ENCODE data around the gene SOX10.

Gene SOX10

DNA sequence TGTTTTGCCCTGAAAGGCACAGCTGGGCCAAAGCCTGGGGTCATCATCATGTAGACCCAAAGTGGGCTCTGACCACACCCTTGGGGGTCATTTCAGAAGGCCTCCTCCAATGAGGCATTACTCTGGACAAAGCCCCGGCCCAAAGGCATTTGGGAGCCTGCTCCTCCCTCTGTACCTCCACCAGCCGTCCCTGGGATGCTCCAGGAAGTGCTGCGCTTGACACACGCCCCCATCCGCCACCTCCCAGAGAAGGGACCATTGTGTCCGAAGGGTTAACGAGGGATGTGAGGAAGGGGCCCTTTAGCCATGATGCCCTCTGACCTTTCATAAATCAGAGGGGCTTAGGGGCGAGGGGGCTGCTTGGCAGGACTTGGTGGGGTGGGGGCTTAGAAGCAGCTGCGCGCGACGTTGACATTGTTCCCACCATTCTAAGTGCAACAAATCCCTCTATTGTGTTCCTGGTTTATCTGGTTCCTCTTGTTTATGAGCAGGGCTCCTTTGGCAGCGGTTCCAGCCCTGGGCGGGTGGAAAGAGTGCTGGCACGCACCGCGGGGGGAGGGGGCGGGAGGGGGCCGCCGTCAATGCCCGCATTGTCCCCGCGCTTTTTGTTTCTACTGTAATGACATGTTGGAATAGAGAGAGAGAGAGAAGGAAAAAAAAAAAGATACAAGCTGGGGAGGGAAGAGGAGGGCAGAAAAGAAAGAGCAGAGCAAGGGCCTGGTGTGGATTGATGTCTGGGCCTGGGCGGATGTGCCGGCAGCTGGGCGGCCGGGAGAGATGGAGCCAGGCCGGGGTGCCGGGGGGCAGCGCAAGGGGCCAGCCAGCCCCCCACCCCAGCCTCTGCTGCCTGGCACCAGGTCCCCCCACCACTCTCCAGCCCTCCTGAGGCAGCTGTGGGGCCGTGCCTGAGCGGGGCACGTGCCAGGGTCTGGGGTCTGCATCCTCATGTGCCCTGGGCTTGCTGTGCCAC is 32.1 kb upstream of the SOX10 start:
- H3K4me1 ChIP-seq (ENCODE audit: control insufficient read depth, insufficient read depth, low read length) = peaks cover 9% of the 10 kb centered on the region
- peak overlapping the region; percentile 74 for H3K27ac ChIP-seq (ENCODE audit: insufficient read depth, low read depth, low read length, poor library complexity, severe bottlenecking)
- WGBS, 2 experiments = 70% methylated on average over 33 of the region's 33 CpGs
- H3K4me3 ChIP-seq (ENCODE audit: insufficient read depth, low read depth, low read length) = no peak overlapping the region
- no peaks in the 10 kb centered on the region for H3K27me3 ChIP-seq (ENCODE audit: control insufficient read depth, insufficient read depth, low read length, poor library complexity, severe bottlenecking)
- H3K36me3 ChIP-seq (ENCODE audit: control insufficient read depth, insufficient read depth, low read length) = no peaks in the 10 kb centered on the region
- no peaks in the 10 kb centered on the region for H3K9me3 ChIP-seq (ENCODE audit: control insufficient read depth, low read length)

DNA sequence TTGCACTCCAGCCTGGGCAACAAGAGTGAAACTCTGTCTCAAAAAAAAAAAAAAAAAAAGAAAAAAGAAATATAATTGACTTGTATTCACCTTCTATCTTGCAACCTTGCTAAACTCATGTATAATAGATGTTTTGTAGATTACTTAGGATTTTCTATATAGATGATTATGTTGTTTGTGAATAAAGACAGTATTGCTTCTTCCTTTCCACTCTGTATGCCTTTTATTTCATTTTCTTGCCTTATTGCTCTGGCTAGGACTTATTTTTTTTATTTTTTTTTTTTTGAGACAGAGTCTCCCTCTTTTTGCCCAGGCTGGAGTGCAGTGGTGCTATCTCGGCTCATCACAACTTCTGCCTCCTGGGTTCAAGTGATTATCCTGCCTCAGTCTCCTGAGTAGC is 29.7 kb upstream of the SOX10 start:
- no peaks in the 10 kb centered on the region for H3K27me3 ChIP-seq (ENCODE audit: control insufficient read depth, insufficient read depth, low read length, poor library complexity, severe bottlenecking)
- H3K27ac ChIP-seq (ENCODE audit: insufficient read depth, low read depth, low read length, poor library complexity, severe bottlenecking) = no peak overlapping the region
- H3K4me1 ChIP-seq (ENCODE audit: control insufficient read depth, insufficient read depth, low read length) = peaks cover 6% of the 10 kb centered on the region
- H3K4me3 ChIP-seq (ENCODE audit: insufficient read depth, low read depth, low read length) = no peak overlapping the region
- H3K36me3 ChIP-seq (ENCODE audit: control insufficient read depth, insufficient read depth, low read length) = no peaks in the 10 kb centered on the region
- 84 to 90% methylated on average over 1 of the region's 1 CpG for WGBS, 2 experiments
- no peaks in the 10 kb centered on the region for H3K9me3 ChIP-seq (ENCODE audit: control insufficient read depth, low read length)

DNA sequence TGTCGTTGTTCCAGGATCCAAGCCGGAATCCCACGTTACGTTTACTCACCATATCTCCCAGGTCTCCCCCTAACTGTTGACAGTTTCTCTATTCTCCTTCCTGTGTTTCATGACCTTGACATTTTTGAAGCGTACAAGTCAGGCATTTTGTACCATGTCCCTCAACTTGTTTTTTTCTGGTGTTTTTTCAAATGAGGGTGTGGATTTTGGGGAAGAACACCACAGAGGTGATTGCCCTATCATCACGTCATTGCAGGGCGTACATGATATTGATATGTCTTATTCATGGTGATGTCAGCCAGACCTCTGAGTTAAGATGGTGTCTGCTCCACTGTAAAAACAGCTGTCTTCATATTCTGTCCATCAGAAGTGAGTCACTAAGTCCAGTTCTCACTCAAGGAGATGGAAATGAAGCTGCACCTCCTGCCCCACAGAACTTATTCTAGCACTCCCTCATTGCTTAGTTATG is 28.3 kb upstream of the SOX10 start:
- 94 to 95% methylated on average over 7 of the region's 7 CpGs for WGBS, 2 experiments
- Histone ChIP-seq H3K36me3 (ENCODE audit: control insufficient read depth, insufficient read depth, low read length) (no peaks in the 10 kb centered on the region), H3K4me3 (ENCODE audit: insufficient read depth, low read depth, low read length) (no peak overlapping the region), H3K27me3 (ENCODE audit: control insufficient read depth, insufficient read depth, low read length, poor library complexity, severe bottlenecking) (no peaks in the 10 kb centered on the region), H3K9me3 (ENCODE audit: control insufficient read depth, low read length) (no peaks in the 10 kb centered on the region), H3K27ac (ENCODE audit: insufficient read depth, low read depth, low read length, poor library complexity, severe bottlenecking) (no peak overlapping the region), H3K4me1 (ENCODE audit: control insufficient read depth, insufficient read depth, low read length) (peaks cover 7% of the 10 kb centered on the region)

DNA sequence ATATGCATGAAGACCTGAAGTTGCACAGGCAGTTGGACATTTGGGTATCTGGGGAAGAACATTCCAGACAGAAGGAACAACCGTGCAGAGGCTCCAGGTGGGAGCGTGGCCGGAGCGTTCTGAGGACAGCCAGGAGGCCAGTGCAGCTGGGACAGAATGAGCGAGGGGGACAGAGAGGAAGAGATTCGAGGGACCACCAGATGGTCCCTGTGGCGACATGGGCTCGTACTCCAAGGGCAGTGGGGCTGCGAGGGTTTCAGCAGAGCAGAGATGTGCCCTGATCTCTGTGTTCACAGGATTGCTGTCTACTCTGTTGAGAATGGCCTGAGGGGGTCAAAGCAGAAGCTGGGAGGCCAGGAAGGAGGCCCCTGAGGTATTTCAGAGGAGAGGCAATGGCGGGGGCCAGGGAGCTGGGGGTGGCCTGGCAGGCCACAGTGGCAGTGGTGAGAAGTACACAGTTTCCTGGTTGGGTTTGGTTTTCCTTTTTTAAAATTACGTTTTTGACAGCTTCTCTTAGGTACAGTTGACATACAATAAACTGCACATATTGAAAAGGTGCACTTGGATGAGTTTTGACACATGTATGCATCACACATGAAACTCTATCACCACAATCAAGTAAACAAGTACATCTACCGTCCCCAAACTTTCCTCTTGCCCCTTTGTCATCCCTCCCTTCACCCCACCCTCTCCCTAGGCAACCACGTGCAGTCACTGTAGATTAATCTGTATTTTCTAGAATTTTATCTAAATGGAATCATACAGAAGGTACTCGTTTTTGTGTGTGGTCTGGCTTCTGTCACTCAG is 24.8 kb upstream of the SOX10 start:
- Histone ChIP-seq H3K27ac (ENCODE audit: insufficient read depth, low read depth, low read length, poor library complexity, severe bottlenecking) (no peak overlapping the region), H3K4me1 (ENCODE audit: control insufficient read depth, insufficient read depth, low read length) (peaks cover 7% of the 10 kb centered on the region), H3K4me3 (ENCODE audit: insufficient read depth, low read depth, low read length) (no peak overlapping the region), H3K9me3 (ENCODE audit: control insufficient read depth, low read length) (no peaks in the 10 kb centered on the region), H3K36me3 (ENCODE audit: control insufficient read depth, insufficient read depth, low read length) (no peaks in the 10 kb centered on the region), H3K27me3 (ENCODE audit: control insufficient read depth, insufficient read depth, low read length, poor library complexity, severe bottlenecking) (no peaks in the 10 kb centered on the region)
- WGBS, 2 experiments = 89 to 92% methylated on average over 13 to 14 of the region's 14 CpGs

DNA sequence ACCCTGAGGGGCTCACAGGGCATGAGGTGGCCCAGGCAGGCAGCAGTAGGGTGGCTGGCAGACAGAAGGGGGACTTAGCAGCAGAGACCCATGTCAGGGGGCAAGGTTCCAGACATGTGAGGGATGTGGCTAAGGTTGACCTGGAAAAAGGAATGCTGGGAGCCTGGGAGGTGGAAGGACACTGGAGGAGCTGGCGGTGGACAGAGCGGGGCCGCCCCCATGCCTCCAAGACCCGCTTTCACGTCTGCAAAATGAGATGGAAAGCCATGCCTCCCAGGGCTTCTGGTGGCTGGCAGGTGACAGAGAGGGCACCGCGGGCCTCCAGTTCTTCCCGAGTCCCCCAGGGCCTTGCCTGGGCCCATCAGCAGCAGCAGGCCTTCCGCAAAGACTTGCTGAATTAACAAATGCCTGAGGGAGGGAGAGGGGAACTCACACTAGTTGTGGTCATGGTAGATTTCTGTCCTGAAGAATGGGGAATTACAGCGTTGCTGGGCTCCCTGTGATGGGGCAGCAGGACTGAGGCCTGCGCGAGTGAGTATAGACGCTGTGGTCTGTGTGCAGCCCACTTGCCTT is 23.1 kb upstream of the SOX10 start:
- no peaks in the 10 kb centered on the region for H3K27me3 ChIP-seq (ENCODE audit: control insufficient read depth, insufficient read depth, low read length, poor library complexity, severe bottlenecking)
- H3K27ac ChIP-seq (ENCODE audit: insufficient read depth, low read depth, low read length, poor library complexity, severe bottlenecking) = no peak overlapping the region
- no peaks in the 10 kb centered on the region for H3K9me3 ChIP-seq (ENCODE audit: control insufficient read depth, low read length)
- H3K4me3 ChIP-seq (ENCODE audit: insufficient read depth, low read depth, low read length) = no peak overlapping the region
- peaks cover 7% of the 10 kb centered on the region for H3K4me1 ChIP-seq (ENCODE audit: control insufficient read depth, insufficient read depth, low read length)
- no peaks in the 10 kb centered on the region for H3K36me3 ChIP-seq (ENCODE audit: control insufficient read depth, insufficient read depth, low read length)
- 85 to 87% methylated on average over 13 of the region's 13 CpGs for WGBS, 2 experiments

DNA sequence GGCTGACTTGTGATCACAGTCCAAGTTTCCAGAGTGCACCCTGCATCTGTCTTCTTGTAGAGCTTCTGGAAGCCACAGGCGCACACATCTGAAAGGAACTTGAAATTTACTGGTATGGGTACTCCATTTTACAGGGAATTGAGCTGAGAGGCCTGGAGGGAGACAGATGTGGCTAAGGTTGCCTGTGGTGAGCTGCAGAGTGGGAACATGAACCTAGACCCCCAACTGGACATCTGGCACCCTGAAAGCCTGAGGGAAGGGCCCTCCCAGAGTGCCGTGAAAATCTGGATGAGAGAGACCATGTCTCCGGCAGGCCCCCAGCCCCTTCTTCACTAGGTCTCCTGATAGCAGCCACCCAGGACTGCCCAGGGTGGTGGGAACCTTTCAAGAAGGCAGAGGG is 22.6 kb upstream of the SOX10 start:
- H3K4me3 ChIP-seq (ENCODE audit: insufficient read depth, low read depth, low read length) = no peak overlapping the region
- peaks cover 7% of the 10 kb centered on the region for H3K4me1 ChIP-seq (ENCODE audit: control insufficient read depth, insufficient read depth, low read length)
- no peaks in the 10 kb centered on the region for H3K27me3 ChIP-seq (ENCODE audit: control insufficient read depth, insufficient read depth, low read length, poor library complexity, severe bottlenecking)
- no peak overlapping the region for H3K27ac ChIP-seq (ENCODE audit: insufficient read depth, low read depth, low read length, poor library complexity, severe bottlenecking)
- no peaks in the 10 kb centered on the region for H3K9me3 ChIP-seq (ENCODE audit: control insufficient read depth, low read length)
- H3K36me3 ChIP-seq (ENCODE audit: control insufficient read depth, insufficient read depth, low read length) = no peaks in the 10 kb centered on the region
- WGBS, 2 experiments = 93 to 95% methylated on average over 3 of the region's 3 CpGs

DNA sequence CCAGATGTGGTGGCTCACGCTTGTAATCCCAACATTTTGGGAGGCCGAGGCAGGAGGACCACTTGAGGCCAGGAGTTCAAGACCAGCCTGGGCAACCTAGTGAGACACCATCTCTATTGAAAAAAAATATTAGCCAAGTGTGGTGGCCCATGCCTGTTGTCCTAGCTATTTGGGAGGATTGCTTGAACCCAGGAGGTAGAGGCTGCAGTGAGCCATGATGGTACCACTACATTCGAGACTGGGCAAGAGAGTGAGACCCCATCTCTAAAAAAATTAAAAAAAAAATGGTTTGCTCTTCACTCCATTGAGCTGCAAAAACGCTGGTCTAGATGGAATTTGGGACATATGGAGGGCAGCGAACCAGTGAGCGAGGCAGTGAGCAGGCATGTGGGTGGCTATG is 21.6 kb upstream of the SOX10 start:
- Histone ChIP-seq H3K27me3 (ENCODE audit: control insufficient read depth, insufficient read depth, low read length, poor library complexity, severe bottlenecking) (no peaks in the 10 kb centered on the region), H3K36me3 (ENCODE audit: control insufficient read depth, insufficient read depth, low read length) (no peaks in the 10 kb centered on the region), H3K9me3 (ENCODE audit: control insufficient read depth, low read length) (no peaks in the 10 kb centered on the region), H3K4me1 (ENCODE audit: control insufficient read depth, insufficient read depth, low read length) (peaks cover 7% of the 10 kb centered on the region), H3K27ac (ENCODE audit: insufficient read depth, low read depth, low read length, poor library complexity, severe bottlenecking) (no peak overlapping the region), H3K4me3 (ENCODE audit: insufficient read depth, low read depth, low read length) (no peak overlapping the region)
- 92 to 94% methylated on average over 6 of the region's 6 CpGs for WGBS, 2 experiments

DNA sequence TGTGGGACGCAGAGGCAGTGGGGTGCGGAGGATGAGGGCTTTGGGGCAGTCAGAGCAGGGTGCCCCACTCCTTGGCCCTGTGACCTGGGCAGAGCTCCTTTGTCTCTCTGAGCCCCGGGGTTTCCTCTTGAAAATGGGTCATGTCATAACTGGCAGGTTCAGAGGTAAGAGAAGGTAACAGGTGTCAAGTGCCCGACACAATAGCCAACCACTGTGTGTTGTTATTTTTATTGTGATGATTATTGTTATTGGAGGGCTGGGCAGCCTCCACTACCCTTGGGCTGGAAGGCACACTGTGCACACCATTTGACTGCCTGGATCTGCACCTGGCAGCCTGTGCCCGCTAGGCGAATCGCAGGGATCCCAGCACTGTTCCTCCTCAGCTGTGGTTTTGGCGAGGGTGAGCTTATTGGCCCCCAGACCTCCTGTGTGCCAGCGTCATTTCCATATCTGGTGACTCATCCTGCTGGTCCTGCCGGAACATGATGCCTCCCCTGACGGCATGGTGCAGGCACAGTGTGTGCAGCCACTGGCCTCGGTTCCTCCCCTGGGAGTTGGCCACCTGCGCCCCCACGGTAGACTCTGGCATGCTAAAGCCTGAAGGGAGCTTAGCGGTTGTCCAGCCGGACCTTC is 15.4 kb upstream of the SOX10 start:
- no peak overlapping the region for H3K27ac ChIP-seq (ENCODE audit: insufficient read depth, low read depth, low read length, poor library complexity, severe bottlenecking)
- H3K4me3 ChIP-seq (ENCODE audit: insufficient read depth, low read depth, low read length) = no peak overlapping the region
- no peaks in the 10 kb centered on the region for H3K36me3 ChIP-seq (ENCODE audit: control insufficient read depth, insufficient read depth, low read length)
- no peaks in the 10 kb centered on the region for H3K9me3 ChIP-seq (ENCODE audit: control insufficient read depth, low read length)
- H3K27me3 ChIP-seq (ENCODE audit: control insufficient read depth, insufficient read depth, low read length, poor library complexity, severe bottlenecking) = no peaks in the 10 kb centered on the region
- peaks cover 28% of the 10 kb centered on the region for H3K4me1 ChIP-seq (ENCODE audit: control insufficient read depth, insufficient read depth, low read length)
- WGBS, 2 experiments = 83% methylated on average over 16 of the region's 16 CpGs

DNA sequence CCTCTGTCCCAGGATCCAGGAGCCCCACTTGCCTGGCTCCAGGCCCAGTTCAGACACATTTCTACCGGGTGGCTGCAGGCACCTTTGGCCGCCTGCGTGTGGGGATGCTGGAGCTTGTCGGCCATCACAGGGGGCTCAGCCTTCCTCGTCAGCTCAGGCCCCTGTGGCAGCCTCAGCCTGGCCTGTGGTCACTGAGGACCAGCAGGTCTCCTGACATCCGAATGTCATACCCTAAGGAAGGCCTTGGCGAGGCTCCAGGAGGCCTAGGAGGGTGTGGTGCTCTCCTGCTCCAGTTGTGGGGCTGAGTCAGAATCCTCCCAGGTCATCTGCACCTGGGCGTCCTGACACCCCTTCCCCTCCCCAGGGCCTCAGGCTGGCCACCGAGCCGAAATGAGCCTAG is 14.9 kb upstream of the SOX10 start:
- 91% methylated on average over 10 of the region's 10 CpGs for WGBS, 2 experiments
- H3K27me3 ChIP-seq (ENCODE audit: control insufficient read depth, insufficient read depth, low read length, poor library complexity, severe bottlenecking) = no peaks in the 10 kb centered on the region
- no peaks in the 10 kb centered on the region for H3K36me3 ChIP-seq (ENCODE audit: control insufficient read depth, insufficient read depth, low read length)
- peaks cover 28% of the 10 kb centered on the region for H3K4me1 ChIP-seq (ENCODE audit: control insufficient read depth, insufficient read depth, low read length)
- H3K9me3 ChIP-seq (ENCODE audit: control insufficient read depth, low read length) = no peaks in the 10 kb centered on the region
- no peak overlapping the region for H3K4me3 ChIP-seq (ENCODE audit: insufficient read depth, low read depth, low read length)
- H3K27ac ChIP-seq (ENCODE audit: insufficient read depth, low read depth, low read length, poor library complexity, severe bottlenecking) = no peak overlapping the region
